GM18858 (cell line): Measurements from ENCODE around the gene ILDR1.

ENCODE experiments used
- ATAC-seq: cut with Tn5 transposase; IDR thresholded peaks from one replicate; pipeline ENCODE4 v1.9.1; 2021; ENCODE audit not compliant: unreplicated experiment

Gene ILDR1

GRCh38 chr3:121995161-121996137, 26.6 kb downstream of the ILDR1 start:
- ATAC-seq = peak; percentile 32

GRCh38 chr3:121994551-121994950, 27.5 kb downstream of the ILDR1 start:
- no peak for ATAC-seq

GRCh38 chr3:121992601-121993560, 29.2 kb downstream of the ILDR1 start:
- ATAC-seq = peak; percentile 52

GRCh38 chr3:121989943-121990342, 32.1 kb downstream of the ILDR1 start:
- ATAC-seq = no peak

GRCh38 chr3:121988146-121988545, 33.9 kb downstream of the ILDR1 start:
- ATAC-seq = no peak

GRCh38 chr3:121985846-121986245, 36.2 kb downstream of the ILDR1 start:
- ATAC-seq = no peak

GRCh38 chr3:121981473-121981872, 40.6 kb downstream of the ILDR1 start:
- ATAC-seq = no peak

GRCh38 chr3:121980450-121980796, 41.6 kb downstream of the ILDR1 start:
- ATAC-seq = peak; percentile 18

- peak; percentile 80 for ATAC-seq
Measured at GRCh38 chr3:121979734-121980449, 42.2 kb downstream of the ILDR1 start.

GRCh38 chr3:121979246-121979645, 42.8 kb downstream of the ILDR1 start:
- ATAC-seq = no peak

GRCh38 chr3:121976727-121977126, 45.3 kb downstream of the ILDR1 start:
- ATAC-seq = no peak

GRCh38 chr3:121975702-121976302, 46.2 kb downstream of the ILDR1 start:
- ATAC-seq = no peak

- ATAC-seq = no peak
Measured at GRCh38 chr3:121974601-121975111, 47.4 kb downstream of the ILDR1 start.

GRCh38 chr3:121970047-121970446, 52.0 kb downstream of the ILDR1 start:
- ATAC-seq = no peak

GRCh38 chr3:121969631-121970030, 52.4 kb downstream of the ILDR1 start:
- ATAC-seq = no peak

- no peak for ATAC-seq
Measured at GRCh38 chr3:121963608-121964007, 58.4 kb downstream of the ILDR1 start.

- ATAC-seq = no peak
Measured at GRCh38 chr3:121962443-121962842, 59.6 kb downstream of the ILDR1 start.

- ATAC-seq = no peak
Measured at GRCh38 chr3:121961283-121961682, 60.8 kb downstream of the ILDR1 start.

GRCh38 chr3:121958801-121959200, 63.2 kb downstream of the ILDR1 start:
- no peak for ATAC-seq

- peak; percentile 72 for ATAC-seq
Measured at GRCh38 chr3:121957674-121958415, 64.2 kb downstream of the ILDR1 start.
